CD4-positive, alpha-beta T cell treated with Interferon alpha-2 for 1 hour (primary cell): ENCODE data around the gene FSHR.

Experiments
- DNase-seq, 2 donors: peaks; one replicate each; pipeline ENCODE4 v3.0.0-alpha.2; 2020 to 2022

FSHR gene

GRCh38 chr2:49154140-49154539 lies at the start of gene FSHR:
FSHR (minus strand) TSS chr2:49154515; CDS start chr2:49154417, 98 bp downstream.
- no peak for DNase-seq

- no peak for DNase-seq
These were observed 45.0 kb upstream of the FSHR start for GRCh38 chr2:49199266-49199665.

- no peak for DNase-seq
These were observed 40.4 kb upstream of the FSHR start for GRCh38 chr2:49194701-49195100.

- DNase-seq: no peak
These were observed 37.7 kb upstream of the FSHR start for GRCh38 chr2:49192036-49192435.

GRCh38 chr2:49189512-49190225 lies 35.4 kb upstream of the FSHR start:
- no peak for DNase-seq

GRCh38 chr2:49186050-49186648 lies 31.8 kb upstream of the FSHR start:
- no peak for DNase-seq

- DNase-seq: no peak
These were observed 24.3 kb upstream of the FSHR start for GRCh38 chr2:49178656-49179055.

- DNase-seq: no peak
These were observed 22.9 kb upstream of the FSHR start for GRCh38 chr2:49177194-49177593.

- no peak for DNase-seq
These were observed 21.5 kb upstream of the FSHR start for GRCh38 chr2:49175831-49176230.

GRCh38 chr2:49174750-49175149 lies 20.4 kb upstream of the FSHR start:
- DNase-seq: no peak

GRCh38 chr2:49167131-49167530 lies 12.8 kb upstream of the FSHR start:
- DNase-seq: no peak

GRCh38 chr2:49165662-49166061 lies 11.3 kb upstream of the FSHR start:
- no peak for DNase-seq

- no peak for DNase-seq
These were observed 10.4 kb upstream of the FSHR start for GRCh38 chr2:49164729-49165128.

- no peak for DNase-seq
These were observed 7.8 kb upstream of the FSHR start for GRCh38 chr2:49162151-49162550.

- no peak for DNase-seq
These were observed 576 bp upstream of the FSHR start for GRCh38 chr2:49154891-49155290.

- DNase-seq: no peak
These were observed 1.1 kb downstream of the FSHR start for GRCh38 chr2:49153252-49153651.

- DNase-seq: no peak
These were observed 1.5 kb downstream of the FSHR start for GRCh38 chr2:49152824-49153223.

GRCh38 chr2:49146401-49146800 lies 7.9 kb downstream of the FSHR start:
- DNase-seq: no peak

GRCh38 chr2:49131801-49132200 lies 22.5 kb downstream of the FSHR start:
- DNase-seq: no peak

GRCh38 chr2:49129034-49129433 lies 25.3 kb downstream of the FSHR start:
- DNase-seq: no peak

- no peak for DNase-seq
These were observed 30.7 kb downstream of the FSHR start for GRCh38 chr2:49123600-49123999.

- DNase-seq: no peak
These were observed 32.2 kb downstream of the FSHR start for GRCh38 chr2:49122107-49122506.

- DNase-seq: no peak
These were observed 41.3 kb downstream of the FSHR start for GRCh38 chr2:49113046-49113445.

- no peak for DNase-seq
These were observed 42.9 kb downstream of the FSHR start for GRCh38 chr2:49111456-49111855.

- DNase-seq: no peak
These were observed 43.3 kb downstream of the FSHR start for GRCh38 chr2:49111006-49111405.
